Activated CD4-positive, alpha-beta T cell treated with anti-CD3 and anti-CD28 coated beads for 1 hour (primary cell): Measurements from ENCODE around the gene RILP.

ENCODE experiments used
- DNase-seq: peaks from one replicate; pipeline ENCODE4 v3.0.0-alpha.2; 2020

Gene RILP

GRCh38 chr17:1597861-1598342 is 51.8 kb downstream of the RILP start:
- DNase-seq, result no peak
